PC-3 (cell line): ENCODE measurements around the gene PARM1.
"Not testable (repeated sequence)": the region's sequence is repeated elsewhere in the genome, so short reads cannot be mapped to it uniquely, and the experiment has no call there.

Source experiments
- CTCF ChIP-seq: fragments of 300-600 bp; sonication (generic); conservative IDR thresholded peaks from 2 replicates; pipeline ENCODE4 v1.5.1; 2017; ENCODE audit warnings: antibody characterized with exemption, low read depth, mild to moderate bottlenecking, low read length
- EZH2 ChIP-seq: fragments of 300-600 bp; sonication (generic); IDR thresholded peaks from one replicate; pipeline ENCODE4 v1.6.1; 2017; ENCODE audit warnings: antibody characterized with exemption, mild to moderate bottlenecking, low read length; ENCODE audit not compliant: unreplicated experiment
- EZH2phosphoT487 ChIP-seq: fragments of 300-600 bp; sonication (generic); IDR thresholded peaks from 2 replicates; pipeline ENCODE4 v1.6.1; 2018; ENCODE audit warnings: mild to moderate bottlenecking, antibody characterized with exemption, low read length, borderline replicate concordance

- not testable (repeated sequence) for TF ChIP-seq CTCF, EZH2, EZH2phosphoT487
Measured at GRCh38 chr4:74994436-74994835, 61.5 kb downstream of the PARM1 start.
